ENCODE results near the gene EFTUD2.
A peak's percentile ranks its signal among the peaks of the same experiment; 100 is the strongest.

EFTUD2 gene

GRCh38 chr17:44902135-44902760, 3.0 kb upstream of the EFTUD2 start:
- Histone ChIP-seq H2AFZ (ENCODE audit: low read depth, low read length) (no peak overlapping the region), H3K4me1 (ENCODE audit: low read length) (peaks cover 10% of the 10 kb centered on the region; the same call in 1 of the 2 replicates), H3K79me2 (ENCODE audit: low read length) (peaks cover 20% of the 10 kb centered on the region), H3K9ac (ENCODE audit: low read length) (no peak overlapping the region), H3K27me3 (ENCODE audit: low read depth, low read length) (peaks cover 5% of the 10 kb centered on the region; the same call in 1 of the 2 replicates), H3K36me3 (replicated peaks; ENCODE audit: low read depth, low read length) (no peaks in the 10 kb centered on the region), H4K20me1 (ENCODE audit: insufficient read depth, low read length) (no peaks in the 10 kb centered on the region), H3K27ac (ENCODE audit: low read length) (no peak overlapping the region), H3K4me2 (ENCODE audit: low read length) (no peak overlapping the region), H3K9me3 (ENCODE audit: insufficient read depth, low read length) (no peaks in the 10 kb centered on the region), H3K4me3 (ENCODE audit: low read length) (no peak overlapping the region)
- TF ChIP-seq CTCF (IDR thresholded peaks at IDR 0.05; ENCODE audit: low read depth, low read length), result no peak
- no peak for TF ChIP-seq EZH2phosphoT487 (IDR thresholded peaks at IDR 0.05; ENCODE audit: low read depth)

DNA sequence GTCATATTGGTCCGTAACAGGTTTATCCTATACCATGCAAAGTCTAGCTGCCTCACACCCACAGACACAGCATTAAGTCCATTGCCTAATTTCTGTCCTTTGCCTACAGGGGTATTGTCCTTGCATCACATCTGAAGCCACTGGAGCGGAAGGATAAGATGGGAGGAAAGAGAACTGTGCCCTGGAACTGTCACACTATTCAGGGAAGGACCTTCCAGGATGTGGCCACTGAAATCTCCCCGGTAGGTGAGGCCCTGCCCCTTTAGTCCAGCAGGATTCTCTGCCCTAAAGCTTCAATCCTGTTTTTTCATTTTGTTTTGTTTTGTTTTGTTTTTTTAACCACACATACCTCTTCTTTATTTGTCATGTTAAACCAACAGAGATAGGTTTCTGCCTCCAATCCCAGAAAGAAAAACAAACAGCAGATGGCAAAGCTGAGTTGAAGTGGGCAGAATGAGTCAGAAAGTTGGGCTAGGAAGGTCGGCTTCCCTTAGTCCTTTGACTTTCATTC, 2.2 kb upstream of the EFTUD2 start:
- Histone ChIP-seq H4K20me1 (ENCODE audit: insufficient read depth, low read length) (no peaks in the 10 kb centered on the region), H3K36me3 (replicated peaks; ENCODE audit: low read depth, low read length) (no peaks in the 10 kb centered on the region), H3K4me3 (ENCODE audit: low read length) (no peak overlapping the region), H3K27me3 (ENCODE audit: low read depth, low read length) (peaks cover 5% of the 10 kb centered on the region; the same call in 1 of the 2 replicates), H3K4me1 (ENCODE audit: low read length) (peaks cover 10% of the 10 kb centered on the region; the same call in 1 of the 2 replicates), H3K27ac (ENCODE audit: low read length) (no peak overlapping the region), H3K79me2 (ENCODE audit: low read length) (peaks cover 28% of the 10 kb centered on the region), H2AFZ (ENCODE audit: low read depth, low read length) (no peak overlapping the region), H3K9ac (ENCODE audit: low read length) (no peak overlapping the region), H3K4me2 (ENCODE audit: low read length) (no peak overlapping the region), H3K9me3 (ENCODE audit: insufficient read depth, low read length) (no peaks in the 10 kb centered on the region)
- TF ChIP-seq EZH2phosphoT487 (IDR thresholded peaks at IDR 0.05; ENCODE audit: low read depth) (no peak), CTCF (IDR thresholded peaks at IDR 0.05; ENCODE audit: low read depth, low read length) (no peak)

DNA sequence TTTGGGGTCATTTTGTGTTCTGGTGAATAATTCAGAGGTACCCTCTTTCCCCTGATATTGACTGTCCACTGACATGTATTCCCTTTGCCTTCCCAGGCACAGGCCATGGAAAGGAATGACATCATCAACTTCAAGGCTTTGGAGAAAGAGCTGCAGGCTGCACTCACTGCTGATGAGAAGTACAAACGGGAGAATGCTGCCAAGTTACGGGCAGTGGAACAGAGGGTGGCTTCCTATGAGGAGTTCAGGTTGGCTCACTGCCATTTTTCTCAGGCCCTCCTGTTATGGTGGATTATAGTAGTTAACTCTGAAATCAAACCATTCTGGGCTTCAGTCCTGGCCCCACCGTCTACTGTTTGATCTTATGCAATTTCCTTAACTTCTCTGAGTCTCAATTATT, 1.6 kb upstream of the EFTUD2 start:
- no peak for TF ChIP-seq CTCF (IDR thresholded peaks at IDR 0.05; ENCODE audit: low read depth, low read length)
- no peak for TF ChIP-seq EZH2phosphoT487 (IDR thresholded peaks at IDR 0.05; ENCODE audit: low read depth)
- no peak overlapping the region for H3K4me2 ChIP-seq (ENCODE audit: low read length)

DNA sequence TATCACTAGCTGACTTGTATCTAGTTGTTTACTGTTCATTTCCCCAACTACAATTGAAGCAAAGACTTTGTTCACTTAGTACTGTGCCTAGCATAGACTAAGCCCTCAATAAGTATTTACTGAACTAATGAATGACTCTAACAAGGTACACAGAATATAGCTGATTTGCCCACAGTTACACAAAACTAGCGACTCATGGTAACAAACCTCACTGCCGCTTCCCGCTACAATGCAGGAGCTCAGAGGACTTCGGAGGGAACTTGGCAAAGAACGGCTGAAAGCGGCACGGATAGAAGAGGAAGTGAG, 524 bp downstream of the EFTUD2 start:
- Histone ChIP-seq H3K4me1 (ENCODE audit: low read length) (peaks cover 10% of the 10 kb centered on the region; the same call in 1 of the 2 replicates), H3K9ac (ENCODE audit: low read length) (peak overlapping the region; percentile 86), H3K36me3 (replicated peaks; ENCODE audit: low read depth, low read length) (peaks cover 11% of the 10 kb centered on the region), H3K27me3 (ENCODE audit: low read depth, low read length) (peaks cover 5% of the 10 kb centered on the region; the same call in 1 of the 2 replicates), H3K4me2 (ENCODE audit: low read length) (peak overlapping the region; percentile 84), H3K79me2 (ENCODE audit: low read length) (peaks cover 52% of the 10 kb centered on the region), H3K9me3 (ENCODE audit: insufficient read depth, low read length) (no peaks in the 10 kb centered on the region), H4K20me1 (ENCODE audit: insufficient read depth, low read length) (no peaks in the 10 kb centered on the region), H2AFZ (ENCODE audit: low read depth, low read length) (no peak overlapping the region), H3K4me3 (ENCODE audit: low read length) (peak overlapping the region; percentile 93), H3K27ac (ENCODE audit: low read length) (peak overlapping the region; percentile 79)
- TF ChIP-seq CTCF (IDR thresholded peaks at IDR 0.05; ENCODE audit: low read depth, low read length) (no peak), EZH2phosphoT487 (IDR thresholded peaks at IDR 0.05; ENCODE audit: low read depth) (no peak)

More for the DNA sequence above, 1.6 kb upstream of the EFTUD2 start:
- Histone ChIP-seq H3K27ac (ENCODE audit: low read length) (no peak overlapping the region), H3K4me1 (ENCODE audit: low read length) (peaks cover 10% of the 10 kb centered on the region; the same call in 1 of the 2 replicates), H3K36me3 (replicated peaks; ENCODE audit: low read depth, low read length) (peaks cover under 1% of the 10 kb centered on the region), H4K20me1 (ENCODE audit: insufficient read depth, low read length) (no peaks in the 10 kb centered on the region), H3K4me3 (ENCODE audit: low read length) (no peak overlapping the region), H3K27me3 (ENCODE audit: low read depth, low read length) (peaks cover 5% of the 10 kb centered on the region; the same call in 1 of the 2 replicates), H3K9me3 (ENCODE audit: insufficient read depth, low read length) (no peaks in the 10 kb centered on the region), H2AFZ (ENCODE audit: low read depth, low read length) (no peak overlapping the region), H3K9ac (ENCODE audit: low read length) (no peak overlapping the region), H3K79me2 (ENCODE audit: low read length) (peaks cover 33% of the 10 kb centered on the region)

Data from OCI-LY3 (cell line).